Neural cell (in vitro differentiated cells): ENCODE data around the gene CST11. TPM values are rescaled to one million over a fixed set of nuclear protein-coding genes. Genes with fewer than 3 reads are reported as not detected.

Experiments
- H2AFZ ChIP-seq: fragments of 200-600, 300-800 bp; sonication (generic), shearing (Covaris generic); 2 replicates; pipeline ENCODE4 v1.6.0; 2014; ENCODE audit warnings: low read depth, mild to moderate bottlenecking, antibody characterized with exemption, low read length, moderate library complexity
- H3F3A ChIP-seq: fragments of 200-600 bp; shearing (Covaris generic); 2 replicates; pipeline ENCODE4 v1.6.1; 2016; ENCODE audit warnings: mild to moderate bottlenecking, moderate library complexity, mixed read lengths, antibody characterized with exemption, low read length; ENCODE audit not compliant: insufficient read depth, poor library complexity, severe bottlenecking
- H3K27ac ChIP-seq: fragments of 200-600, 300-800 bp; sonication (generic), shearing (Covaris generic); 2 replicates; pipeline ENCODE4 v1.5.1; 2014; ENCODE audit warnings: mild to moderate bottlenecking, low read length, moderate library complexity
- H3K27me3 ChIP-seq: fragments of 300-800, 200-600 bp; sonication (generic), shearing (Covaris generic); 2 replicates; pipeline ENCODE4 v1.6.0; 2014; ENCODE audit warnings: mild to moderate bottlenecking, low read depth, low read length, moderate library complexity; ENCODE audit not compliant: insufficient read depth
- H3K36me3 ChIP-seq: fragments of 300-800, 200-600 bp; sonication (generic), shearing (Covaris generic); 2 replicates; pipeline ENCODE4 v1.5.1; 2014; ENCODE audit warnings: mild to moderate bottlenecking, antibody characterized with exemption, low read length, moderate library complexity; ENCODE audit not compliant: insufficient read depth
- H3K4me2 ChIP-seq: fragments of 300-800, 200-600 bp; sonication (generic), shearing (Covaris generic); 2 replicates; pipeline ENCODE4 v1.6.0; 2014; ENCODE audit warnings: mild to moderate bottlenecking, low read length
- H3K4me3 ChIP-seq: fragments of 300-800, 200-600 bp; sonication (generic), shearing (Covaris generic); 2 replicates; pipeline ENCODE4 v1.5.1; 2014; ENCODE audit warnings: mild to moderate bottlenecking, low read length, moderate library complexity
- H3K79me2 ChIP-seq: fragments of 200-600 bp; shearing (Covaris generic); replicated peaks from 2 replicates; pipeline ENCODE4 v1.6.0; 2014; ENCODE audit warnings: mild to moderate bottlenecking, low read length, moderate library complexity; ENCODE audit not compliant: insufficient read depth
- H3K9ac ChIP-seq: fragments of 300-800, 200-600 bp; sonication (generic), shearing (Covaris generic); 2 replicates; pipeline ENCODE4 v1.6.1; 2016; ENCODE audit warnings: mild to moderate bottlenecking, low read length, mixed read lengths
- H3K9me2 ChIP-seq: fragments of 200-600 bp; shearing (Covaris generic); 2 replicates; pipeline ENCODE4 v1.6.1; 2016; ENCODE audit warnings: mild to moderate bottlenecking, low read length, mixed read lengths; ENCODE audit not compliant: insufficient read depth
- H3K9me3 ChIP-seq: fragments of 200-600, 300-800 bp; sonication (generic), shearing (Covaris generic); 2 replicates; pipeline ENCODE4 v1.6.1; 2016; ENCODE audit warnings: mild to moderate bottlenecking, mixed run types, low read length, moderate library complexity, mixed read lengths
- H4K20me1 ChIP-seq: fragments of 200-600 bp; shearing (Covaris generic); 2 replicates; pipeline ENCODE4 v1.6.1; 2016; ENCODE audit warnings: mild to moderate bottlenecking, mixed run types; ENCODE audit not compliant: insufficient read depth
- CTCF ChIP-seq: fragments of 450-650 bp; IDR thresholded peaks from 2 replicates; pipeline ENCODE4 v1.5.1; 2014; ENCODE audit warnings: antibody characterized with exemption, mild to moderate bottlenecking, moderate library complexity; ENCODE audit not compliant: poor library complexity, severe bottlenecking
- EP300 ChIP-seq: fragments of 450-650 bp; conservative IDR thresholded peaks from 2 replicates; pipeline ENCODE4 v1.6.1; 2014; ENCODE audit warnings: antibody characterized with exemption, mild to moderate bottlenecking, moderate library complexity; ENCODE audit not compliant: poor library complexity, severe bottlenecking
- EZH2 ChIP-seq: fragments of 200-600, 300-800 bp; shearing (Covaris generic), sonication (generic); IDR thresholded peaks from 2 replicates; pipeline ENCODE4 v1.6.1; 2014; ENCODE audit warnings: antibody characterized with exemption, low read length, borderline replicate concordance, mild to moderate bottlenecking; ENCODE audit not compliant: insufficient read depth, poor library complexity, severe bottlenecking
- MXI1 ChIP-seq: fragments of 450-650 bp; conservative IDR thresholded peaks from 2 replicates; pipeline ENCODE4 v1.6.1; 2014; ENCODE audit warnings: antibody characterized with exemption, mild to moderate bottlenecking; ENCODE audit not compliant: poor library complexity, severe bottlenecking
- POLR2AphosphoS5 ChIP-seq: IDR thresholded peaks from 2 replicates; pipeline ENCODE4 v1.6.1; 2012
- RAD21 ChIP-seq: fragments of 450-650 bp; conservative IDR thresholded peaks from 2 replicates; pipeline ENCODE4 v1.6.1; 2014; ENCODE audit warnings: antibody characterized with exemption, mild to moderate bottlenecking, moderate library complexity
- REST ChIP-seq: IDR thresholded peaks from 2 replicates; pipeline ENCODE4 v1.6.1; 2012; ENCODE audit warnings: borderline replicate concordance
- SMC3 ChIP-seq: fragments of 450-650 bp; conservative IDR thresholded peaks from 2 replicates; pipeline ENCODE4 v1.6.1; 2014; ENCODE audit warnings: antibody characterized with exemption, mild to moderate bottlenecking, moderate library complexity; ENCODE audit not compliant: poor library complexity
- TAF1 ChIP-seq: IDR thresholded peaks from 2 replicates; pipeline ENCODE4 v1.6.1; 2012; ENCODE audit warnings: low read depth
- polyA plus RNA-seq: library from polyadenylated mRNA; depleted of rRNA; stranded (reverse); fragments of >200 nt; gene quantifications from 2 replicates; pipeline ENCODE4 v1.2.3, GENCODE V29; 2014

The CST11 gene
- polyA plus RNA-seq, 1 donor from 2014 or later: not detected

GRCh38 chr20:23406880-23407279 is 45.8 kb downstream of the CST11 start:
- Histone ChIP-seq H3K79me2 (peaks cover 22% of the 10 kb centered on the region), H3K9ac (no peak overlapping the region), H3K9me3 (no peaks in the 10 kb centered on the region), H3K4me3 (no peak overlapping the region), H3K4me2 (no peak overlapping the region), H3K27ac (no peak overlapping the region), H3K36me3 (no peaks in the 10 kb centered on the region), H3K27me3 (no peaks in the 10 kb centered on the region), H3F3A (no peaks in the 10 kb centered on the region), H4K20me1 (no peaks in the 10 kb centered on the region), H3K9me2 (no peaks in the 10 kb centered on the region), H2AFZ (no peak overlapping the region)
- TF ChIP-seq SMC3 (no peak), MXI1 (no peak), TAF1 (no peak), CTCF (no peak), REST (no peak), EP300 (no peak), EZH2 (no peak), RAD21 (no peak), POLR2AphosphoS5 (no peak)

- Histone ChIP-seq H2AFZ (no peak overlapping the region), H3F3A (no peaks in the 10 kb centered on the region), H4K20me1 (no peaks in the 10 kb centered on the region), H3K27me3 (no peaks in the 10 kb centered on the region), H3K4me2 (no peak overlapping the region), H3K9me2 (no peaks in the 10 kb centered on the region), H3K36me3 (no peaks in the 10 kb centered on the region), H3K9me3 (no peaks in the 10 kb centered on the region), H3K79me2 (peaks cover 6% of the 10 kb centered on the region), H3K4me3 (no peak overlapping the region), H3K9ac (no peak overlapping the region), H3K27ac (no peak overlapping the region)
- no peak for TF ChIP-seq REST
- TF ChIP-seq MXI1: no peak
- no peak for TF ChIP-seq SMC3
- TF ChIP-seq POLR2AphosphoS5: no peak
- TF ChIP-seq EZH2: no peak
- no peak for TF ChIP-seq EP300
- no peak for TF ChIP-seq RAD21
- no peak for TF ChIP-seq TAF1
- TF ChIP-seq CTCF: no peak
Measured at GRCh38 chr20:23404196-23404595, 48.5 kb downstream of the CST11 start.
